HG02852 (cell line): ENCODE data around the gene SYCP3.
"Not testable (repeated sequence)": the region's sequence is repeated elsewhere in the genome, so short reads cannot be mapped to it uniquely, and the experiment has no call there.

Experiments used
- ATAC-seq: cut with Tn5 transposase; IDR thresholded peaks from one replicate; pipeline ENCODE4 v1.9.1; 2021; ENCODE audit warnings: mild to moderate bottlenecking, moderate library complexity; ENCODE audit not compliant: unreplicated experiment

The SYCP3 gene

DNA sequence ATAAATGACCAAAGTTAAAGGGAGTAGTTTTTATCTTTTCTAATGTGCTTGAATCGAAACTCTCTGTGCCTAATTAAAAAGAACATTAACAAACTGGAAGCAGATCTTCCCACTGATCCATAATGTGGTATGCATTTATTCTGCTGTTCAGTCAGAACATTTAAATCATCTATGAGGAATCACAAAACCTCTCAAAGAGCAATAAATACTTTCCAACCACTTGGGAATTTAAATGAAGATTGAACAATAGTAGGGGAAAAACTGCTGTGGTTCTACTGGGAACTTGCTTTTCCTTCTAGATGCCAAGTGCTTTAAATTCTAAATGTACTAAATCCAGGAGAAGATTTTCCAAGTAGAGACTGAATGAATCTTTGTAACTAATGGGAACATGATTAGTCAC is 54.2 kb downstream of the SYCP3 start:
- no peak for ATAC-seq

DNA sequence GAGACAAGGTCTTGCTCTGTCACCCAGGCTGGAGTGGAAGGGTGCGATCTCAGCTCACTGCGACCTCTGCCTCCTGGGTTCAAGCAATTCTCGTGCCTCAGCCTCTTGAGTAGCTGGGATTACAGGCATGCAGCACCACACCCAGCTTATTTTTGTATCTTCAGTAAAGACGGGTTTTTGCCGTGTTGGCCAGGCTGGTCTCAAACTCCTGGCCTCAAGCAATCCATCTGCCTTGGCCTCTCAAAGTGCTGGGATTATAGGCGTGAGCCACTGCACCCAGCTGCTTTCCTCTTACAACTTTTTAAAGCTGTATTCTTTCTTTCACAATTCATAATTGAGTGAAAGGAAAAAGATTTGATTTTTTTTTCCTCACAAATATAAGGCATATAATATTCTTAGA is 57.6 kb downstream of the SYCP3 start:
- not testable (repeated sequence) for ATAC-seq

DNA sequence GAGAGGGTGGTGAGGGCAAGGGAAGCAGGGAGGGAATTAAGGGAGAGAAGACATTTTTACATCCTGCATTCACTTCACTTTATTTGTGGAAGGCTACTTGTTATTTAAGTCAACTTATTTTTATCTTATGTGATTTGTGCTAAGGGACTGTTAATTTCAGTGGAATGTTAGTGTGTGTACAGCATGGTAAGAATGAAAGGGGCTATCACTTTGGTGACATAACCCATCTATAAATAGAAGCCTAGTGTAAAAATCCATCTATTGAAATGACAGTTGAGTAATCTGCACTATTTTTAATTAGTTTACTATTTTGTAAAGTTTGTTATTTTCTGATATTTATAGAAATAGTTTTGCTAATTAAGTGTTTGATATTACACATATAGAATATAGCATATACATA is 58.6 kb downstream of the SYCP3 start:
- ATAC-seq: no peak

DNA sequence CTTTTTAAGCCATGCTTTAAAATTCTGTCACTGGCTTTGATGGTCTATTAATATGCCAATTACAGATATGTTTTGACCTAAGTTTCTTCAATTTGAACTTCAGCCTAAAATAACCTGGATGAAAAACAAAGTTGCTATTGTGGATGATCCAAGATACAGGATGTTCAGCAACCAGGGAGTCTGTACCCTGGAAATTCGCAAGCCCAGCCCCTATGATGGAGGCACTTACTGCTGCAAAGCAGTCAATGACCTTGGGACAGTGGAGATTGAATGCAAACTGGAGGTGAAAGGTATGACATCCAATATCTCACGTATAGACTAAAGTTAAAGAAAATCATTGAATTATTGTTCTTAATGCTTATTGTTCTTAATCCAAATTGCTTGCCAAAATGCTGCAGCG is 59.0 kb downstream of the SYCP3 start:
- no peak for ATAC-seq
